IMR-90 (cell line): Measurements from ENCODE around the gene ATP9B. TPM values are rescaled to one million over a fixed set of nuclear protein-coding genes. Genes with fewer than 3 reads are reported as not detected.

ENCODE experiments used
- ATAC-seq: fragments of 200-7000 bp; cut with Tn5 transposase; 2 replicates; pipeline ENCODE4 v1.9.1; 2020; ENCODE audit warnings: low read depth, mild to moderate bottlenecking, moderate library complexity
- BruUV-seq: library from RNA; stranded (reverse); fragments of 400-500 nt; replicated peaks from 2 replicates; lab custom pipeline; 2021; lab: Mats Ljungman, UMichigan
- CTCF ChIA-PET: fragments of 300-600 bp; formaldehyde crosslinking; extraction: SDS; loops from one replicate; lab custom pipeline; 2021; ENCODE audit warnings: antibody characterized with exemption; lab: Yijun Ruan, JAX
- POLR2A ChIA-PET: fragments of 300-600 bp; sonication (Branson Sonifier 250); formaldehyde crosslinking; loops from one replicate; lab custom pipeline; 2022; ENCODE audit warnings: antibody characterized with exemption; ENCODE audit not compliant: unreplicated experiment; lab: Charles Lee
- DNase-seq: peaks from one replicate; pipeline ENCODE4 v3.0.0; 2013
- H2AFZ ChIP-seq: replicated peaks from 2 replicates; pipeline ENCODE3; 2013; ENCODE audit warnings: low read length, mild to moderate bottlenecking; ENCODE audit not compliant: poor library complexity
- H2AK5ac ChIP-seq: 2 replicates; pipeline ENCODE4 v1.6.1; 2013; ENCODE audit warnings: low read depth, low read length, inconsistent platforms
- H2AK9ac ChIP-seq: replicated peaks from 2 replicates; pipeline ENCODE3; 2013; ENCODE audit warnings: mild to moderate bottlenecking, low read depth, low read length, moderate library complexity; ENCODE audit not compliant: poor library complexity
- H2BK120ac ChIP-seq: 2 replicates; pipeline ENCODE4 v1.6.1; 2013; ENCODE audit warnings: low read depth, low read length, inconsistent platforms
- H2BK15ac ChIP-seq: 3 replicates; pipeline ENCODE4 v1.6.1; 2013; ENCODE audit warnings: low read depth, low read length, inconsistent platforms
- H2BK20ac ChIP-seq: 2 replicates; pipeline ENCODE4 v1.6.1; 2013; ENCODE audit warnings: low read depth, mild to moderate bottlenecking, inconsistent platforms, low read length, moderate library complexity
- H2BK5ac ChIP-seq: 2 replicates; pipeline ENCODE4 v1.6.1; 2013; ENCODE audit warnings: mild to moderate bottlenecking, low read depth, low read length, inconsistent platforms; ENCODE audit not compliant: poor library complexity, severe bottlenecking
- H3K14ac ChIP-seq: replicated peaks from 2 replicates; pipeline ENCODE4 v1.6.1; 2013; ENCODE audit warnings: low read depth, low read length, inconsistent platforms
- H3K18ac ChIP-seq: 2 replicates; pipeline ENCODE4 v1.6.1; 2013; ENCODE audit warnings: low read depth, low read length, control low read depth
- H3K23ac ChIP-seq: 2 replicates; pipeline ENCODE4 v1.6.1; 2013; ENCODE audit warnings: low read depth, low read length, inconsistent platforms
- H3K27ac ChIP-seq: 2 replicates; pipeline ENCODE4 v1.5.1; 2013; ENCODE audit warnings: mild to moderate bottlenecking, control low read depth, low read length; ENCODE audit not compliant: insufficient read depth
- H3K27me3 ChIP-seq: 2 replicates; pipeline ENCODE4 v1.6.1; 2013; ENCODE audit warnings: low read length; ENCODE audit not compliant: control insufficient read depth, insufficient read depth
- H3K36me3 ChIP-seq: 2 replicates; pipeline ENCODE4 v1.6.1; 2013; ENCODE audit warnings: low read length, mixed read lengths; ENCODE audit not compliant: control insufficient read depth, insufficient read depth
- H3K4ac ChIP-seq: 2 replicates; pipeline ENCODE4 v1.6.1; 2013; ENCODE audit warnings: low read depth, low read length, inconsistent platforms
- H3K4me1 ChIP-seq: 2 replicates; pipeline ENCODE4 v1.6.1; 2013; ENCODE audit warnings: low read length, mixed read lengths; ENCODE audit not compliant: control insufficient read depth, insufficient read depth
- H3K4me2 ChIP-seq: 2 replicates; pipeline ENCODE4 v1.6.1; 2013; ENCODE audit warnings: low read depth, mild to moderate bottlenecking, control low read depth, low read length, moderate library complexity
- H3K4me3 ChIP-seq: 2 replicates; pipeline ENCODE4 v1.5.1; 2013; ENCODE audit warnings: low read depth, mild to moderate bottlenecking, control low read depth, low read length, moderate library complexity; ENCODE audit not compliant: insufficient read depth
- H3K56ac ChIP-seq: 2 replicates; pipeline ENCODE4 v1.6.1; 2013; ENCODE audit warnings: low read length, inconsistent platforms; ENCODE audit not compliant: insufficient read depth; ENCODE audit errors: extremely low read depth
- H3K79me1 ChIP-seq, 2 experiments: 2 replicates each; pipeline ENCODE4 v1.6.1; 2013; ENCODE audit warnings: low read length in 2 of 2, inconsistent platforms in 1 of 2, low read depth in 1 of 2
- H3K9ac ChIP-seq: 2 replicates; pipeline ENCODE4 v1.6.1; 2013; ENCODE audit warnings: low read depth, low read length, control low read depth
- H3K9me1 ChIP-seq: 2 replicates; pipeline ENCODE4 v1.6.1; 2013; ENCODE audit warnings: low read length, inconsistent platforms; ENCODE audit not compliant: insufficient read depth
- H3K9me3 ChIP-seq: 2 replicates; pipeline ENCODE4 v1.6.1; 2013; ENCODE audit warnings: low read length; ENCODE audit not compliant: control insufficient read depth, insufficient read depth
- H4K20me1 ChIP-seq: 2 replicates; pipeline ENCODE4 v1.6.1; 2013; ENCODE audit warnings: low read length, inconsistent platforms; ENCODE audit not compliant: insufficient read depth
- H4K5ac ChIP-seq: 2 replicates; pipeline ENCODE4 v1.6.1; 2013; ENCODE audit warnings: mild to moderate bottlenecking, low read depth, low read length, control low read depth
- H4K8ac ChIP-seq, 2 experiments: 2 replicates each; pipeline ENCODE4 v1.6.1; 2013; ENCODE audit warnings: low read depth in 2 of 2, low read length in 2 of 2, control low read depth in 1 of 2, inconsistent platforms in 1 of 2
- H4K91ac ChIP-seq: 2 replicates; pipeline ENCODE4 v1.6.1; 2013; ENCODE audit warnings: low read depth, low read length, inconsistent platforms; ENCODE audit not compliant: insufficient read depth
- CEBPB ChIP-seq: IDR thresholded peaks from 2 replicates; pipeline ENCODE4 v1.6.1; 2012; ENCODE audit warnings: low read depth, low read length, improper control_type of control experiment
- ELK1 ChIP-seq: fragments of 150-350 bp; IDR thresholded peaks from 2 replicates; pipeline ENCODE4 v1.6.1; 2016; ENCODE audit warnings: low read depth, mild to moderate bottlenecking, low read length, moderate library complexity, borderline replicate concordance
- MAFK ChIP-seq: IDR thresholded peaks from 2 replicates; pipeline ENCODE4 v1.6.1; 2012; ENCODE audit warnings: low read depth, low read length, improper control_type of control experiment
- MAZ ChIP-seq: IDR thresholded peaks from 2 replicates; pipeline ENCODE4 v1.6.1; 2012; ENCODE audit warnings: low read depth, mild to moderate bottlenecking, low read length, improper control_type of control experiment, moderate library complexity, borderline replicate concordance
- POLR2A ChIP-seq: IDR thresholded peaks from 2 replicates; pipeline ENCODE4 v1.6.1; 2012; ENCODE audit warnings: mild to moderate bottlenecking, low read depth, low read length
- WGBS, 2 experiments: methylation state at CpG; one replicate each; pipeline versions ENCODE4 v1.1.5 to v1.1.7; 2013; ENCODE audit warnings: missing lambda C conversion rate in 2 of 2; ENCODE audit not compliant: insufficient read length in 1 of 2; ENCODE audit errors: extremely low coverage in 2 of 2; 5-methylcytosine and 5-hydroxymethylcytosine counted together
- dilution Hi-C: fragments of 300-500 bp; cut with HindIII; formaldehyde crosslinking; loops from one replicate; pipeline ENCODE4 v1.14.3; 2018; ENCODE audit warnings: low sequenced_read_pairs; ENCODE audit not compliant: unreplicated experiment
- in situ Hi-C: fragments of 300-500 bp; cut with MboI; formaldehyde crosslinking; loops from 3 replicates; pipeline ENCODE4 v1.14.3; 2019; ENCODE audit warnings: low sequenced_read_pairs, inconsistent platforms, mixed read lengths
- intact Hi-C: fragments of 100-400 bp; cut with micrococcal nuclease; formaldehyde crosslinking; loops from 2 replicates; pipeline ENCODE4 v1.10.0; 2022
- polyA plus RNA-seq, 3 experiments: library from polyadenylated mRNA; depleted of rRNA; stranded (reverse); fragments of >200 nt; gene quantifications; 2 replicates each; pipeline ENCODE4 v1.2.3, GENCODE V29; 2012; ENCODE audit warnings: low replicate concordance in 1 of 3
- total RNA-seq: library from RNA; depleted of rRNA; stranded (reverse); fragments of >200 nt; gene quantifications from 2 replicates; pipeline ENCODE4 v1.2.3, GENCODE V29; 2012

The ATP9B gene
- total and polyA plus RNA-seq, 2 of the 4 experiments (the other 2 are of a cell fraction): 11.0 to 11.5 TPM

GRCh38 chr18:79185648-79186047 lies 116.5 kb downstream of the ATP9B start:
- no peak overlapping the region for H3K14ac ChIP-seq
- H3K18ac ChIP-seq: no peak overlapping the region
- TF ChIP-seq MAFK: no peak
- no peak for TF ChIP-seq MAZ
- TF ChIP-seq CEBPB: no peak
- TF ChIP-seq POLR2A: no peak
- TF ChIP-seq ELK1: no peak
- no TSS peak for BruUV-seq
- H2BK15ac ChIP-seq: no peak overlapping the region
- H4K91ac ChIP-seq: no peak overlapping the region
- no peak overlapping the region for H2AFZ ChIP-seq
- no peak overlapping the region for H3K27ac ChIP-seq
- H3K9me3 ChIP-seq: no peaks in the 10 kb centered on the region
- no peak overlapping the region for H4K5ac ChIP-seq
- H3K79me1 ChIP-seq: peaks cover 0 to 3% of the 10 kb centered on the region in 2 experiments; a peak in 1 of 4 replicates
- no peak overlapping the region for H4K8ac ChIP-seq
- DNase-seq (no peak), ATAC-seq (no peak)
- H2BK20ac ChIP-seq: no peak overlapping the region
- H2AK5ac ChIP-seq: no peak overlapping the region
- H3K4me3 ChIP-seq: no peak overlapping the region
- no peak overlapping the region for H2AK9ac ChIP-seq
- peaks cover 3% of the 10 kb centered on the region for H3K4me1 ChIP-seq
- no peak overlapping the region for H3K4me2 ChIP-seq
- in situ Hi-C loops: no loop called here
- H3K23ac ChIP-seq: no peak overlapping the region
- H3K27me3 ChIP-seq: no peaks in the 10 kb centered on the region
- dilution Hi-C loops: no loop called here
- H4K20me1 ChIP-seq: no peaks in the 10 kb centered on the region
- H3K9me1 ChIP-seq: peaks cover 7% of the 10 kb centered on the region
- H3K36me3 ChIP-seq: peaks cover 4% of the 10 kb centered on the region
- no peak overlapping the region for H2BK120ac ChIP-seq
- ChIA-PET CTCF (no interaction called here), POLR2A (no interaction called here)
- H3K9ac ChIP-seq: no peak overlapping the region
- intact Hi-C loops: no loop called here
- no peak overlapping the region for H2BK5ac ChIP-seq
- H3K56ac ChIP-seq: no peak overlapping the region
- no CpG with 5 or more reads among the region's 3 CpGs for whole genome bisulfite sequencing, 2 experiments
- H3K4ac ChIP-seq: no peak overlapping the region
